IMR-90 (cell line): Measurements from ENCODE around the gene FLT3. TPM values are rescaled to one million over a fixed set of nuclear protein-coding genes. Genes with fewer than 3 reads are reported as not detected.

ENCODE experiments used
- ATAC-seq: fragments of 200-7000 bp; cut with Tn5 transposase; 2 replicates; pipeline ENCODE4 v1.9.1; 2020; ENCODE audit warnings: low read depth, mild to moderate bottlenecking, moderate library complexity
- BruUV-seq: library from RNA; stranded (reverse); fragments of 400-500 nt; replicated peaks from 2 replicates; lab custom pipeline; 2021; lab: Mats Ljungman, UMichigan
- CTCF ChIA-PET: fragments of 300-600 bp; formaldehyde crosslinking; extraction: SDS; loops from one replicate; lab custom pipeline; 2021; ENCODE audit warnings: antibody characterized with exemption; lab: Yijun Ruan, JAX
- POLR2A ChIA-PET: fragments of 300-600 bp; sonication (Branson Sonifier 250); formaldehyde crosslinking; loops from one replicate; lab custom pipeline; 2022; ENCODE audit warnings: antibody characterized with exemption; ENCODE audit not compliant: unreplicated experiment; lab: Charles Lee
- DNase-seq: peaks from one replicate; pipeline ENCODE4 v3.0.0; 2013
- H2AFZ ChIP-seq: replicated peaks from 2 replicates; pipeline ENCODE3; 2013; ENCODE audit warnings: low read length, mild to moderate bottlenecking; ENCODE audit not compliant: poor library complexity
- H2AK5ac ChIP-seq: 2 replicates; pipeline ENCODE4 v1.6.1; 2013; ENCODE audit warnings: low read depth, low read length, inconsistent platforms
- H2AK9ac ChIP-seq: replicated peaks from 2 replicates; pipeline ENCODE3; 2013; ENCODE audit warnings: mild to moderate bottlenecking, low read depth, low read length, moderate library complexity; ENCODE audit not compliant: poor library complexity
- H2BK120ac ChIP-seq: 2 replicates; pipeline ENCODE4 v1.6.1; 2013; ENCODE audit warnings: low read depth, low read length, inconsistent platforms
- H2BK15ac ChIP-seq: 3 replicates; pipeline ENCODE4 v1.6.1; 2013; ENCODE audit warnings: low read depth, low read length, inconsistent platforms
- H2BK20ac ChIP-seq: 2 replicates; pipeline ENCODE4 v1.6.1; 2013; ENCODE audit warnings: low read depth, mild to moderate bottlenecking, inconsistent platforms, low read length, moderate library complexity
- H2BK5ac ChIP-seq: 2 replicates; pipeline ENCODE4 v1.6.1; 2013; ENCODE audit warnings: mild to moderate bottlenecking, low read depth, low read length, inconsistent platforms; ENCODE audit not compliant: poor library complexity, severe bottlenecking
- H3K14ac ChIP-seq: replicated peaks from 2 replicates; pipeline ENCODE4 v1.6.1; 2013; ENCODE audit warnings: low read depth, low read length, inconsistent platforms
- H3K18ac ChIP-seq: 2 replicates; pipeline ENCODE4 v1.6.1; 2013; ENCODE audit warnings: low read depth, low read length, control low read depth
- H3K23ac ChIP-seq: 2 replicates; pipeline ENCODE4 v1.6.1; 2013; ENCODE audit warnings: low read depth, low read length, inconsistent platforms
- H3K27ac ChIP-seq: 2 replicates; pipeline ENCODE4 v1.5.1; 2013; ENCODE audit warnings: mild to moderate bottlenecking, control low read depth, low read length; ENCODE audit not compliant: insufficient read depth
- H3K27me3 ChIP-seq: 2 replicates; pipeline ENCODE4 v1.6.1; 2013; ENCODE audit warnings: low read length; ENCODE audit not compliant: control insufficient read depth, insufficient read depth
- H3K36me3 ChIP-seq: 2 replicates; pipeline ENCODE4 v1.6.1; 2013; ENCODE audit warnings: low read length, mixed read lengths; ENCODE audit not compliant: control insufficient read depth, insufficient read depth
- H3K4ac ChIP-seq: 2 replicates; pipeline ENCODE4 v1.6.1; 2013; ENCODE audit warnings: low read depth, low read length, inconsistent platforms
- H3K4me1 ChIP-seq: 2 replicates; pipeline ENCODE4 v1.6.1; 2013; ENCODE audit warnings: low read length, mixed read lengths; ENCODE audit not compliant: control insufficient read depth, insufficient read depth
- H3K4me2 ChIP-seq: 2 replicates; pipeline ENCODE4 v1.6.1; 2013; ENCODE audit warnings: low read depth, mild to moderate bottlenecking, control low read depth, low read length, moderate library complexity
- H3K4me3 ChIP-seq: 2 replicates; pipeline ENCODE4 v1.5.1; 2013; ENCODE audit warnings: low read depth, mild to moderate bottlenecking, control low read depth, low read length, moderate library complexity; ENCODE audit not compliant: insufficient read depth
- H3K56ac ChIP-seq: 2 replicates; pipeline ENCODE4 v1.6.1; 2013; ENCODE audit warnings: low read length, inconsistent platforms; ENCODE audit not compliant: insufficient read depth; ENCODE audit errors: extremely low read depth
- H3K79me1 ChIP-seq, 2 experiments: 2 replicates each; pipeline ENCODE4 v1.6.1; 2013; ENCODE audit warnings: low read length in 2 of 2, inconsistent platforms in 1 of 2, low read depth in 1 of 2
- H3K9ac ChIP-seq: 2 replicates; pipeline ENCODE4 v1.6.1; 2013; ENCODE audit warnings: low read depth, low read length, control low read depth
- H3K9me1 ChIP-seq: 2 replicates; pipeline ENCODE4 v1.6.1; 2013; ENCODE audit warnings: low read length, inconsistent platforms; ENCODE audit not compliant: insufficient read depth
- H3K9me3 ChIP-seq: 2 replicates; pipeline ENCODE4 v1.6.1; 2013; ENCODE audit warnings: low read length; ENCODE audit not compliant: control insufficient read depth, insufficient read depth
- H4K20me1 ChIP-seq: 2 replicates; pipeline ENCODE4 v1.6.1; 2013; ENCODE audit warnings: low read length, inconsistent platforms; ENCODE audit not compliant: insufficient read depth
- H4K5ac ChIP-seq: 2 replicates; pipeline ENCODE4 v1.6.1; 2013; ENCODE audit warnings: mild to moderate bottlenecking, low read depth, low read length, control low read depth
- H4K8ac ChIP-seq, 2 experiments: 2 replicates each; pipeline ENCODE4 v1.6.1; 2013; ENCODE audit warnings: low read depth in 2 of 2, low read length in 2 of 2, control low read depth in 1 of 2, inconsistent platforms in 1 of 2
- H4K91ac ChIP-seq: 2 replicates; pipeline ENCODE4 v1.6.1; 2013; ENCODE audit warnings: low read depth, low read length, inconsistent platforms; ENCODE audit not compliant: insufficient read depth
- BHLHE40 ChIP-seq: fragments of 150-350 bp; IDR thresholded peaks from 2 replicates; pipeline ENCODE4 v1.6.1; 2016; ENCODE audit warnings: mild to moderate bottlenecking, low read depth, low read length
- FOS ChIP-seq: fragments of 150-350 bp; IDR thresholded peaks from 2 replicates; pipeline ENCODE4 v1.6.1; 2016; ENCODE audit warnings: low read depth, low read length
- MAZ ChIP-seq: IDR thresholded peaks from 2 replicates; pipeline ENCODE4 v1.6.1; 2012; ENCODE audit warnings: low read depth, mild to moderate bottlenecking, low read length, improper control_type of control experiment, moderate library complexity, borderline replicate concordance
- MXI1 ChIP-seq: IDR thresholded peaks from 2 replicates; pipeline ENCODE4 v1.6.1; 2012; ENCODE audit warnings: low read depth, mild to moderate bottlenecking, low read length, moderate library complexity, borderline replicate concordance
- NFE2L2 ChIP-seq: fragments of 150-350 bp; IDR thresholded peaks from 2 replicates; pipeline ENCODE4 v1.6.1; 2016; ENCODE audit warnings: low read depth, mild to moderate bottlenecking, low read length
- POLR2A ChIP-seq: IDR thresholded peaks from 2 replicates; pipeline ENCODE4 v1.6.1; 2012; ENCODE audit warnings: mild to moderate bottlenecking, low read depth, low read length
- RCOR1 ChIP-seq: IDR thresholded peaks from 2 replicates; pipeline ENCODE4 v1.6.1; 2012; ENCODE audit warnings: mild to moderate bottlenecking, low read length, improper control_type of control experiment; ENCODE audit not compliant: insufficient replicate concordance
- RFX5 ChIP-seq: IDR thresholded peaks from 2 replicates; pipeline ENCODE4 v1.8.0; 2012; ENCODE audit warnings: low read depth, mild to moderate bottlenecking, low read length, moderate library complexity
- dilution Hi-C: fragments of 300-500 bp; cut with HindIII; formaldehyde crosslinking; loops from one replicate; pipeline ENCODE4 v1.14.3; 2018; ENCODE audit warnings: low sequenced_read_pairs; ENCODE audit not compliant: unreplicated experiment
- in situ Hi-C: fragments of 300-500 bp; cut with MboI; formaldehyde crosslinking; loops from 3 replicates; pipeline ENCODE4 v1.14.3; 2019; ENCODE audit warnings: low sequenced_read_pairs, inconsistent platforms, mixed read lengths
- intact Hi-C: fragments of 100-400 bp; cut with micrococcal nuclease; formaldehyde crosslinking; loops from 2 replicates; pipeline ENCODE4 v1.10.0; 2022
- polyA plus RNA-seq, 3 experiments: library from polyadenylated mRNA; depleted of rRNA; stranded (reverse); fragments of >200 nt; gene quantifications; 2 replicates each; pipeline ENCODE4 v1.2.3, GENCODE V29; 2012; ENCODE audit warnings: low replicate concordance in 1 of 3
- total RNA-seq: library from RNA; depleted of rRNA; stranded (reverse); fragments of >200 nt; gene quantifications from 2 replicates; pipeline ENCODE4 v1.2.3, GENCODE V29; 2012
- TF ChIP-seq, protein P1 (sequence below): fragments of 150-350 bp; IDR thresholded peaks from 2 replicates; pipeline ENCODE4 v1.6.1; 2016; ENCODE audit warnings: low read depth, mild to moderate bottlenecking, low read length, moderate library complexity, borderline replicate concordance
- TF ChIP-seq, protein P2 (sequence below): fragments of 150-350 bp; IDR thresholded peaks from 2 replicates; pipeline ENCODE4 v1.6.1; 2017; ENCODE audit warnings: mild to moderate bottlenecking, antibody characterized with exemption, low read length, low read depth

The FLT3 gene
- total and polyA plus RNA-seq, 2 of the 4 experiments (the other 2 are of a cell fraction), result not detected

DNA sequence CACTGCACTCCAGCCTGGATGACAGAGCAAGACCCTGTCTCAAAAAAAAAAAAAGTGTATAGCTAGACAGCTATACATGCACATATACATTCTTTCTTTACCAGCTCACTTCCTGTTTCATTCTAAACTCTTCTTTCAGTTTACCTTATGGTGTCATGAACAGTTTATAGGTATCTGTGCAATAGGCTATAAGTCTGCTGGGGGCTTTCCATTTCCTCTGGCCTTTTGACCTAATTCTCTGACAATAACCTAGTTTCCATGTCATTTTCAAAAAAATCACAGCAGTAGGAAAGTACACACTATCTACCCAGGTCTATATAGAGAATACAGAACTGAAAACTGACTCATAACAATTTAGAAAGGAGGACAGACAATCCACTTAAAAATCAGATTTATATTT is 87.5 kb downstream of the FLT3 start:
- Histone ChIP-seq H3K4me3 (no peak overlapping the region), H3K27me3 (peaks cover 3% of the 10 kb centered on the region), H4K5ac (no peak overlapping the region), H3K4ac (no peak overlapping the region), H3K9me1 (0 out of 2 replicates have a peak, but pooled peaks cover 4% of the 10 kb centered on the region), H4K20me1 (no peaks in the 10 kb centered on the region), H2AK9ac (no peak overlapping the region), H3K4me1 (no peaks in the 10 kb centered on the region), H4K8ac (no peak overlapping the region), H2BK5ac (no peak overlapping the region), H3K14ac (no peak overlapping the region), H3K9ac (no peak overlapping the region), H2BK120ac (no peak overlapping the region), H3K79me1 (no peaks in the 10 kb centered on the region), H2BK20ac (no peak overlapping the region), H2AFZ (no peak overlapping the region), H3K56ac (no peak overlapping the region), H2AK5ac (no peak overlapping the region), H3K27ac (no peak overlapping the region), H3K36me3 (no peaks in the 10 kb centered on the region), H2BK15ac (no peak overlapping the region), H4K91ac (no peak overlapping the region), H3K4me2 (no peak overlapping the region), H3K23ac (no peak overlapping the region), H3K18ac (no peak overlapping the region), H3K9me3 (no peaks in the 10 kb centered on the region)
- no TSS peak for BruUV-seq
- no peak for TF ChIP-seq POLR2A
- no peak for TF ChIP-seq RFX5
- TF ChIP-seq FOS, result no peak
- TF ChIP-seq RCOR1, result no peak
- no peak for TF ChIP-seq BHLHE40
- TF ChIP-seq, protein P1, sequence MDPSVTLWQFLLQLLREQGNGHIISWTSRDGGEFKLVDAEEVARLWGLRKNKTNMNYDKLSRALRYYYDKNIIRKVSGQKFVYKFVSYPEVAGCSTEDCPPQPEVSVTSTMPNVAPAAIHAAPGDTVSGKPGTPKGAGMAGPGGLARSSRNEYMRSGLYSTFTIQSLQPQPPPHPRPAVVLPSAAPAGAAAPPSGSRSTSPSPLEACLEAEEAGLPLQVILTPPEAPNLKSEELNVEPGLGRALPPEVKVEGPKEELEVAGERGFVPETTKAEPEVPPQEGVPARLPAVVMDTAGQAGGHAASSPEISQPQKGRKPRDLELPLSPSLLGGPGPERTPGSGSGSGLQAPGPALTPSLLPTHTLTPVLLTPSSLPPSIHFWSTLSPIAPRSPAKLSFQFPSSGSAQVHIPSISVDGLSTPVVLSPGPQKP, result no peak
- TF ChIP-seq MAZ, result no peak
- no peak for TF ChIP-seq NFE2L2
- TF ChIP-seq MXI1, result no peak
- TF ChIP-seq, protein P2, sequence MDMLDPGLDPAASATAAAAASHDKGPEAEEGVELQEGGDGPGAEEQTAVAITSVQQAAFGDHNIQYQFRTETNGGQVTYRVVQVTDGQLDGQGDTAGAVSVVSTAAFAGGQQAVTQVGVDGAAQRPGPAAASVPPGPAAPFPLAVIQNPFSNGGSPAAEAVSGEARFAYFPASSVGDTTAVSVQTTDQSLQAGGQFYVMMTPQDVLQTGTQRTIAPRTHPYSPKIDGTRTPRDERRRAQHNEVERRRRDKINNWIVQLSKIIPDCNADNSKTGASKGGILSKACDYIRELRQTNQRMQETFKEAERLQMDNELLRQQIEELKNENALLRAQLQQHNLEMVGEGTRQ, result no peak
- dilution Hi-C loops (no loop called here), in situ Hi-C loops (no loop called here), intact Hi-C loops (no loop called here)
- ChIA-PET POLR2A (interaction anchor here (1.0 kb wide), 1 partner anchor 126 kb away, joined by 3 read pairs; no protein-coding TSS in a partner anchor), CTCF (no interaction called here)
- DNase-seq (no peak), ATAC-seq (no peak)
